ENCODE data around the gene UVSSA.

The UVSSA gene

DNA sequence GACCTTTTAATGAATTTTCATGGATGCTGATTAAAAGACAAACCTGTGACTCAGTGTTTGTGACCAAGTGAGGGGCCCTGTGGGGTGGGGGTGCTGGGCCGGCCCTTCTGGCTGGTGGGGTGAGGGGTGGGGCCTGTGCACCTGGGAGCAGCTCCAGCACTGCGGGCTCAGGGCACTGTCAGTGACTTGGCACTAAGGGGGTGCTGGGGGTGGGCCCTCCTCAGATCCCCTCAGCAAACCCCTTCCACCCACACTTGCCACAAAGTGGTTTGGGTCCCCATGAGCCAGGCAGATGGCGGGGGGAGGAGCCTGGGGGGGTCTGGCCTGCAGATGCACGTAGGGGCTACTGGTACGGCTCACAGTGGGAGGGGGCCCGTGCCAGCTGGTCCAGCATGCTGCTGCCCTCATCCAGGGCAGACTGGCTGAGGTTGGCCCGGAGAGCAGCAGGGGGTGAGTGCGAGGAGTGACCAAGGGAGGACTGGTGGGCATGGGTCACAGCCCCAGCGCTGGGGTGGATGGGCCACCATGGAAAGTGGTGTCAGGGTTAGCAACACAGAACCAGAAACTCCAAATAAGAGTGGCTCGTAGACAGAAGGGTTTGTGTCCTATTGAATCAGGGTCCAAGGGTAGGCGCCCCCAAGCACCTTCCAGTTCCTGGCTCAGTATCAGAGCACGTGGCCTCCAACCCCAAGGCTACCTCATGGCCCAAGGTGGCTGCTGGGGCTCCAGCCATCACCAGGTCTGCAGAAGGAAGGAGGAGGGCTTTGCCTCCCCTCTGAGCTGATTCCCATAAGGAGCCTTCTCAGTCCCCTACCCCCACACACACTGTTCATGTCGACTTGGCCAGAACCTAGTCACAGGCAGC, 49.2 kb downstream of the UVSSA start:
- DNase-seq (ENCODE audit: low read depth), result no peak

DNA sequence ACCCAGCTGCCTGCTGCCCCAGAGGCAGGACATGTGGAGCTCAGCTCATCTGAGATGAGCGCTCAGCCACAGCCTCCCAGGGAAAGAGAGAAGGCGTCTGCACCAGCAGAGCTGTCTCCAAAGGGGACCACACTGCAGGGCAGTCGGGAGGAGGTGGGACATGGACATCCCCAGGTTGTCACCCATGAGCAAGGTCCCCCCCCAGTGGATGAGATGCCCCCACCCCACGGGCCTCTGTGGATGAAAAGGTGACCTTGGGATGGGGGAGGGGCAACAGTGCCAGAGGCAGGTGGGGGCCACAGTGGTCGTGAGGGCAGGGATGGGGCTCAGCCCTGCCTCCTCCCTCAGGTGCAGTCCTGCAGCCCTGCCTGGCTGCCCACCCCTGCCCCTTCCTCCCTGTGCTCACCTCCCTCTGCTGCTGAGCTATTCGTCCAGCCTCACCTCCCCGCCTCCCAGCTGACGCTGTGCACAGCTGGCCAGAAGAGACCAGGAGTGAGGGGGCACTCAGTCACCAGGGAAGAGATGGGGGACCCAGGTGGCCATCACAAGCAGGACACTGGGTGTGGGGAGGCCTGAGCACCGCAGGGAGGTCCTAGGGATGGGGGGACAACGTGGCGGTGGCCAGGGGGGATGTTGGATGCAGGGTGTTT, 49.9 kb downstream of the UVSSA start:
- no peak for DNase-seq (ENCODE audit: low read depth)

DNA sequence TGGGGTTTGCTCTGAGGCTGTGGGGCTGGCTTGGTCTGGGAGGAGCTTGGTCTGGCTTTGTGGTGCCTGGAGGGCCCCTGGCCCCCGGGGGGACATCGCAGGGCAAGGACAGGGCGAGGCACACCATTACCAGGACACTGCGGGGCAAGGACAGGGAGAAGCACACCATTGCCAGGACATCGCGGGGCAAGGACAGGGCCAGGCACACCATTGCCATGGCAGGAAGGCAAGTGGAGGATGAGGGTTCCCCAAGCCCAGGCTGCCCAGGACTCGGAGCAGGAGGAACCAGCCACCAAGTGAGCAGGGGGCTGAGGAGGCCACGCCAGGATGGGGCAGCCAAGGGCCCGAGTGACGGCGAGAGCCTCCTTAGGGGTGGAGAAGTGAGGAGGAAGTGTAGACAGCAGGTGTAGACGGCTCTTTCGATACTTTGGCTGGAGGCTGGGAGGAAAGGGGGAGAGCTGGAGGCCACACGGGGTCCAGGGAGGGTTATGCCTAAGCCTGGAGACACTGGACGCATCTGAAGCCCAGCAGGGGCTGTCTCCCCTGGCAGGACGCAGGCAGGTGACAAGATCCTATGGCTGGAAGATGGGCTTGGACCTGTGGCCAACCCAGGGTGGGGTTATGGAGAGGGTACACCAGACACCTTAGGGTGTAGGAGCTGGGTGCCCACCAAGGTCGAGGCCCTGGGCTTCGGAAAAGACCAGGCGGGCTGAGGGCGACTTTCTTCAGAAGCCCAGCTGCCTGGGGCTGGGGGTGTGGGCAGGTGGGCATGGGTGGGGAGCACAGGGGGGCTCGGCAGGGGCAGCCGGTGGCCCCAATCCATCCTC, 51.9 kb downstream of the UVSSA start:
- DNase-seq (ENCODE audit: low read depth), result no peak

DNA sequence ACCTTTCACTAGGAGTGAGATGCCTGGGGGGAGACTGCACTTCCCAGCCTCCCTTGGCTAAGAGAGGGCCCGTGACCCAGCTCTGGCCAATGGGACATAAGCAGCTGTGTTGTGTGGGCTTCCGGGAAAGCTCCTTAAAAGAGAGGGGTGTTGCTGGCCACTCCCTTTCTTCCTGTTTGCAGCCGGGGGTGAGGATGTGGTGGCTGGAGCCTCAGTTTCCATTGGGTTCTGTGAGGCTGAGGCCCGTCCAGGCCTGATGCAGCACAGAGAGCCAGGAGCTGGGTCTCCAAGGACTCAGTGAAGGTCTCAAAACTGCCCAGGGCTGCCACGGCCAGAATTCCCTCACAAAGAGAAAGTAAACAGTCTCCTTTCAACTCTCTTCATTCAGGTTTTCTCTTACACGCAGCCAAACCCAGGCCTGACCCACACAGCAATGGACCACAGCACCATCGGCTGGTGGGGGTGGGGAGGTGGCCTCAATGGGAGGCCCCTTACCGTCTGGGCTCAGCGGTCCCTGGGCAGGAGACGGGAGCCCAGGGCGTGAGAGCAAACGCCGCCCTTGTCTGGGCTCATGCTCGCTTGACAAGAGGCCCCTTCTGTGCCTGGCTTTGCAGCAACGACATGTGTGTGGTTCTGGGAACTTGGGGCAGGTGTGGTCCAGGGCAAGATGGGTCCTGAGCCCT, 52.6 kb downstream of the UVSSA start:
- DNase-seq (ENCODE audit: low read depth), result no peak

DNA sequence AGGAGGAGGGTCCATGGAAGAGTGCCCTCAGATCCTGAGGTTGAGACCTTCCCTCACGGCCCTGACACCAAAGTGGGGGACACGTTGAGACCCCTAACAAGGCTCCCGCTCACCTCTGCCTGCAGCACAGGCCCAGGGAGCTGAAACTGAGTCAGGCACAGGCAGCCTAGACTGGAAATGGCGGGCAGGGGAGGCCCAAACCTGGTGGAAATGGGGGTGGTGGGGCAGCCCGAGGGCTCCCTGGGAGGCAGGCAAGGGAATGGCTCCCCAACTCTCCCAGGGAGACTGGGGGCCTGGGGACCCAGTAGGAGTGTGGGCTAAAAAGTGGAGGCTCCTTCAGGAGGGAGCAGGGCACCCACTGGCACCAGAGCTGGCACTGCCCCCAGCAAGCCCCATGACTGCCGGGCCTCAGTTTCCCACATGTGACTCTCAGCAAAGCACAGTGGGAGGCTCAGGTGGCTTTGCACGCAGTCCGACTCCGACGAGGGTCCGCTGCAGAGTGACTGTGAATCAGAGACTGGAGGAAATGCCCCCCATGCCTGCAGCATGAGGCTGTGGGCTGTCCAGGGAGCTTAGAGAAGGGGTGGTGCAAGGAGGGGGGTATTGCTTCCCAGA, 53.3 kb downstream of the UVSSA start:
- no peak for DNase-seq (ENCODE audit: low read depth)

DNA sequence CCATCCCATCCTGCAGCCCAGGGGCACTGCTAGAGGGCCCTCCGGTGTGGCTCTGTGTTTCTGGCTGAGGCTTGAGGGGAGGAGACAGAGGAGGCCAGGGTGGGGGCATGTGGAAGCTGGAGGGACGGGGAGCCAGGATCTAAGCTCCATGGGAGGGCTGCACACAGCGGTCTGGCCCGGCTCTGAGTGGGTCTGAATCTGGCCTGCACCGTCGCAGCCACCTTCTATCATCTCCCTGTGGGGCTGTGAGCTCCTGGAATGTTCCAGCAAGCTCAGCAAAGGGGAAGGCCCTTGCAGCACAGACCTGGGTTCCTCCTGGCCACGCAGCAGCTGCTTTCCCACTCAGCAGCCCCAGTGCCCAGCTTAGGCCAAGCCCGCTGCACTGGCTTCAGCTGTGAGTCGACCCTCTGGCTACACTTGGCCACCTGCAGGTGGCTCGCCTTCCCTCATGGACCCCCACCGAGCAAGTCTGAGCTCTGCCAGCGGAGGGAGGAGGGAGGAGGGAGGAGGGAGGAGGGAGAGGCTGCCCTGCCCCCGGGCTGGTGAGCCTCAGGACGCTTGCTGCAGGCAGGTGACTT, 53.9 kb downstream of the UVSSA start:
- DNase-seq (ENCODE audit: low read depth), result no peak

DNA sequence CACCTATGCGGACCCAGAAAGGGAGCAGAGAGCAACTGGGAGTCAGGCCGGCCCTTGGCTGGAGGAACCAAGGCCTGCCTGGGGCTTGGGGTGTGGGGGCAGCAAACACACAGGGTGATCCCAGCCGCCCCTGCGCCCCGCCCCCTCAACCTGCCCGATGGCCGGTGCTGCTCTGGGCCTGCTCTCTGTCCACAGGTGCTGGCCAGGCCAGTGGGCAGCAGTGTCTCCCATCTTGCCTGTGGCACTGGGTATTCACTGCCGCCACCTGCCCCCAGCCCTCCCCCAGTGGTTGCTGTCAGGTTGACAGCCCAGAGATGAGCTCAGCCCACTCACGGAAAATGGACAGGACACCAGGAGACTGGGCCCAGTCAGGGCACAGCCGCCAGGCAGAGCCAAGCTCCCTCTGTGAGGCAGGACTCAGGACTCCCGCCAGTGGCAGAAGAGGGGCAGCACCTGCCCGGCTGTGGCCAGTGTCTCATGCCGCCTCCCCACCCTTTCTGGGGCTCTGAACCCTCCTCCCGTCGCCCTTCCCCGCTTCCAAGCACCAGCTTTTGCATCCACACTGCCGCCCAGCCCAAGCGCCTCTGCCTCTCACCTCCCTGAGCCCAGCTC, 54.5 kb downstream of the UVSSA start:
- no peak for DNase-seq (ENCODE audit: low read depth)

DNA sequence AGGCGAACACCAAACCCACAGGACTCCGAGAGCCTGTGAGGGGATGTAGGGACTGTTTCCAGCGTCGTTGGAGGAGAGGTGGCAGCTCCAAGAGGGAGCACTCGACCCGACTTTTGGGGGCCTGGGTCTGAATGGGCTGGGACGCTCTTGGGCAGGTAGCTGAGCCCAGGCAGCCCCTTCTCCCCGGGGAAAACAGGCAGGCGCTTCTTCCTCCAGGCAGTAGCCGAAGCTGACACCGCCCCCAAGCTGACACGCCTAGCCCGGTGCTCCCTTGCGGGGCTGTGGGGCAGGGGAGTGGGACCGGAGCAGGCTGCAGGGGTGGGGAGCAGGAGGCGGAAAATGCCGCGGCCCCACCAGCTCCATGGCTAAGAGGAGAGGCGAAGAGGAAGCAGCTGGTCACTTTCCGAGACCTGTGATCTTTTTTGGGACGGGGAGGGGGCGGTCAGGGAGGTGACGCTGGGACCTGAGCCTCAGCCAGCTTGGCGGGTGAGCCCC, 55.1 kb downstream of the UVSSA start:
- no peak for DNase-seq (ENCODE audit: low read depth)

DNA sequence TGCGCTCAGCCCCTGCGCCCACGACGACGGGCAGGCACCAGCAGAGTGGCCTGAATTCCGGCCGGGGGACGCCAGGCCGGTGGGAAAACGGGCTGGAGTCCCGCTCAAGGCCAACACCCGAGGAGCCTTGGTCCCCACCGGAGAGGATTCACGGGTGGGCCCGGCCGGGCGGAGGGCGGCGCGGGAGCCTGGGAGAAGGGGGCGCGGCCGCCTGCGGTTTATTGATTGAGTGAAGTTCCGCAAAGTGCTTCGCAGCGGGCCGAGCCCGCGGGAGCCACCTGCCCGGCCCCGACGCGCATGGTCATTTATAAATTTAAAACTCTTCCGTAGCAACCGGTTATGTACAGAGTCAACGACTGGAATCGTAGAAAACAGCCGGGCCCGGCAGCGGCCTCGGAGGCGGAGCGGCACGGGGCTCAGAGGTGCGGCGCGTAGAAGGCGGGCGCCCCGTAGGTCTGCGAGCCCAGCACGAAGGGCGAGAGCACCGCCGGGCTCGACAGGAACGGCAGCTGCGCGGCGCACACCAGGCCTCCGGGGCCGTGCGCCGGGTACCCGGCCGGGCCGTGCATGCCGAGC, 55.6 kb downstream of the UVSSA start:
- DNase-seq (ENCODE audit: low read depth), result no peak

DNA sequence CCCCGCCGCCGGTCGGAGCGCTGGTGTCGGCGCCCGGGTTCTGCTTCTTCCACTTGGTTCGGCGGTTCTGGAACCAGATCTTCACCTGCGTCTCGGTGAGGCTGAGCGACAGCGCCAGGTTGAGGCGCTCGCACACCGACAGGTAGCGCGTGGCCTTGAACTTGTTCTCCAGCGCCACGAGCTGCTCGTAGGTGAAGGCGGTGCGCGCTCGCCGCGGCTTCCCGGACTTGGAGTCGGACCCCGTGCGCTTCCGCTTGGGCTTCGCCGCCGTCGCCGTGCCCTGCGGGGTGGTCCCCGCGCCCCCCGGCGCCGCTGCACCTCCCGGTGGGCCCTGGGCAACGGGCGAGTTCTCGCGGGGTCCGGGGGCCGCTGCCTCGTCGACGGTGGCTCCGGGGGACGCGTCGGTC, 56.2 kb downstream of the UVSSA start:
- DNase-seq (ENCODE audit: low read depth), result no peak

DNA sequence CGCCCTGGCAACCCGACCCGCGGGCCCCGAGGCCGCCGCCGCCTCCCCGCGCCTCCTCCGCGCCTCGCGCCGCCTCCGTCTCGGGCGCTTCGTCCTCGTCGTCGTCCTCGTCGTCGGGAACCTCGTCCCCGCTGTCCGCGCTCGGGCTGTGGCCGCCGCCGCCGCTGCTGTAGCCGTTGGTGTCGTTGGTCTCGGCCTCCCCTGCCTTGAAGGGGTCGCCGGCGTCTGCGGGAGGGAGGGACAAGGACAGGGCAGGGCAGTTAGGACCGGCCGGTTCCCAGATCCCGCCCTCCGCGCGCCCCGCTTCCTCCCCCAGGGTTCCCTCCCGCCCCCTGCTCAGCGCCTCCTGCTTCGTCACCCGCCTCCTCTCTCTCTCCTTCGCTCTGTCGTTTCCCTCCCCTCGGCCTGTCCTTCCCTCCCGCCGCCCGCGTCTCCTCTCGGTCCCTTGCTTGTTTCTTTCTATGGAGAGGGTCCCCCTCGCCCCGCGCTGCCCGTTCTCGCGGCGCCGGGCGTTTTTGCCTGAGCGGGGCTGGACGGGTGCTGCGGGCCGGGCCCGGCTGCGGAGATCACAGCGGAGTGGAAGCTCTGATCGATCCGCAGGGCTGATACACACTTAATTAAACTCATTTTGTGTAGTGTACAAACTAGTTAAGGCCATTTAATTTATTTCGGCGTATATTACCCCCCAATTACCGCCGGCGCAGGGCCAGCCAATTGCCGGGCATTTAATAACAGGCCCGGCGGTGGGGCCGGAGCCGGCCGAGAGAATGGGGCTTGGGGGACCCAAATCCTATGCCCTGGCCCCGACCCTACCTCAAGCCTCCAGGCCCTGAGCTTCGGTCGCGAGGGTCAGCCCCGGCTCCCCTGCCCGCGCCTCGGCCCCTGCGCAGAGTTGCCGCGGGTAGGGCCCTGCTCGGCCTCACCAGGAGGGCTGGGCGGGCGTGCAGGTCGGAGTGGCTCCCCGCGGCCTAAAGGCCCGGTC, 56.9 kb downstream of the UVSSA start:
- no peak for DNase-seq (ENCODE audit: low read depth)

DNA sequence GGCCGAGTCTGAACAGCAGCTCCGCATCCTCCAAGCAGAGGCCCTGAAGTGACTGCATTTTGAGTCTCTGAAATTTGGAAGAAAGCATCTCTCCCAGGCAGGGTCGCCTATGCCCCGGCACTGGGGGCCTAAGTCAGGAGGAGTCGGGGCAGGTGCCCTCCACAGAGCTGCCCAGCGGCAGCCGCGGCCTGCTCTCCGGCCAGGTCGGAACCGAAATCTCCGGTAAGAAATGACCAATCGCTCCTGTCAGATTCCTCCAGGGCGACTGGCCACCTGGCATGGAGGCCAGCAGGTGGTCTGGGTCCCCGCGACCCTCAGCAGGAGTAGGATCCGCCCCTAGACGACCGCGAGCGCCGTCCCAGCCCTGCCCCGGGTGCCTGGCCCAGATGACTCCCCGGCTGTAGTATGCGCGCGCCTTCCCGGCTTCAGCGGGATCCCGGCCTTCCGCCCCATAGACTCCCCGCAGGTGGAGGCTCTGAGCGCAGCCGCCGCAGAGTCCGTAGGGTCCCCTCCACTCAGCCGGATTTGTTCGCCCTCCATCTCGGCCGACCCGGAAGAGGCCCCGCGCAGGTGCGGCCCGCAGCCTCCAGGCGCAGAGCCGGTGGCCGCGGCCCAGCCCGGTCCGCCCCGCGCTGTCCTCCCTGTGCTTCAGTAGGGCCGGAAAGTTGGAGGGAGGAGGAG, 57.7 kb downstream of the UVSSA start:
- no peak for DNase-seq (ENCODE audit: low read depth)

DNA sequence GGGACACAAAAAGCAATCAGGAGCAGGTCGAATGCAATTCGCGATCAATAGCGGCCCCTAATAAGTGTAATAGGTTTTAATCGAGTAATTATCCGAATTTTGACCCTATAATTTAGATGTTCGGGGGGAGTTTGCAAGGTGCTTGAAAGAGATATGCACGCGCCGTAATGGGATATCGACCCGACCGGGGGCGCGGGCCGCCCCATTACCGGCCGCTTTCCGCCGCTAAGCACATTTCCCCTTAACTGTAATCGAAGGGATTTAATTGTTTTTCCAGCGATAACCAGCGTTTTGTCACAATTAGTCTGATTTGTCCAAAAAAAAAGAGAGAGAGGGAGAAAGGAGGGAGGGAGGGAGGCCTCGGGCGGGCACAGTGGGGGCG, 58.2 kb downstream of the UVSSA start:
- DNase-seq (ENCODE audit: low read depth), result no peak

DNA sequence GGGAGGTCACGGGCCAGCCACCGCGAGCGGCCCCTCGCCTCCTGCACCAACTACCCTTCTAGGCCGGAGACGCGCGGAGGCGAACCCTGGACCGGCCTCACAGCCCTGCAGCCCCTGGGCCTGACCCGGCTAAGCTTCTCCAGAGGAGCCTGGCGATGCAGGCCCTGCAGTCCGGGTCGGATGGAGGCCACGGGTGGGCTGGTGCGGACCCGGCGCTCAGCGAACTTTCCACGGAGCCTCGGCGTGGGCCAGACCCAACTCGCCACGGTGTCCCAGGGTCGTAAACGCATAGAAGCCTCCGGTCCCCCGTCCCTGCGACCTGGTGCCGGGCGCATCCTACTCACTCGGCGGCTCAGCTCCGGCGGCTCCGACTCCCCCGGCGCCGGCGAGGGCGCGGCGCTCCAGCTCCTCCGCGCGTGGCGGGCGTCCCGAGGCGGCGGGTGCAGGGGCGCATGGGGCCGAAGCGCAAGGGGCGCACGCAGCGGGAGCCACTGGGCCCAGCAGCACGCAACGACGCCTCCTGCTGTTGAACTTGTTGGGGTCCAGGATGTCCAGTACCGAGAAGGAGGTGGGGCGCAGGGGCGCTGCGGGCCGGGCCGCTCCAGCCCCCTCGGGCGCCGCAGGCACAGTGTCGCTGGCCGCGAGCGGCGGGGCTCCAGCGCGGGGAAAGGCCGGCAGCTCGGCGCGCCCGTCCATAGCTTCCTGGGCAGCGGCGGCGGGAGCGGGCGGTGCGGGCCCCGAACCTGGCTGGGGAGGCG, 58.8 kb downstream of the UVSSA start:
- no peak for DNase-seq (ENCODE audit: low read depth)

DNA sequence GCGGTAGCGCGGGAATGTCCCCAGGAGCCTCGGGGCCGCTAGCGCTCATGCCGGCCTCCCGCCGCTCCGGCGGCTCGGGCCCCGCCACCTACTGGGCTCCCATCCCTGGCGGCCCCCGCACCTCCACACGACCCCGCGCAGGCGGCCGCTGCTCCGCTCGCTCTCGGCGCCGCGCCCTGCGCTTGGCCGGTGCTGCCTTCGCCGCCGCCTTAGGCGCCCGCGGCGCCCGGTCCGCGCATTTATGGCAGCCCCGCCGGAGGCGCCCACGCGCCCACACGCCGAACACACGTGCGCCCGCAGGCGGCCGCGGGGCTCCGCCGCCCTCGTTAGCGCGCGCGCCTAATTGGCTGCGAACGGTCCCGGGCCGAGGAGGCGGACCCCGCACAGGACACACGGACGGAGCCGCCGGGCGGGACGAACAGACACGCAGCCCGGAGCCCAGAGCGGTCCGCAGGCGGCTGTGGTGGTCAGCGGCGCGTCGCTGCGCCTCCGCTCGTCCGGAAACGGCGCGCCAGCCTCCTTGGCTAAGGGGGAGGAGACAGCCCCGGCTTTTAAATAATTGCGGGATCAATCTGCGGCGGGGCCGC, 59.5 kb downstream of the UVSSA start, which contains the start of gene NKX1-1:
Gene NKX1-1 (minus strand): TSS at position 49 of the 587 bp plus-strand sequence. CDS start 0 bp downstream, at position 49.
- DNase-seq (ENCODE audit: low read depth), result no peak

DNA sequence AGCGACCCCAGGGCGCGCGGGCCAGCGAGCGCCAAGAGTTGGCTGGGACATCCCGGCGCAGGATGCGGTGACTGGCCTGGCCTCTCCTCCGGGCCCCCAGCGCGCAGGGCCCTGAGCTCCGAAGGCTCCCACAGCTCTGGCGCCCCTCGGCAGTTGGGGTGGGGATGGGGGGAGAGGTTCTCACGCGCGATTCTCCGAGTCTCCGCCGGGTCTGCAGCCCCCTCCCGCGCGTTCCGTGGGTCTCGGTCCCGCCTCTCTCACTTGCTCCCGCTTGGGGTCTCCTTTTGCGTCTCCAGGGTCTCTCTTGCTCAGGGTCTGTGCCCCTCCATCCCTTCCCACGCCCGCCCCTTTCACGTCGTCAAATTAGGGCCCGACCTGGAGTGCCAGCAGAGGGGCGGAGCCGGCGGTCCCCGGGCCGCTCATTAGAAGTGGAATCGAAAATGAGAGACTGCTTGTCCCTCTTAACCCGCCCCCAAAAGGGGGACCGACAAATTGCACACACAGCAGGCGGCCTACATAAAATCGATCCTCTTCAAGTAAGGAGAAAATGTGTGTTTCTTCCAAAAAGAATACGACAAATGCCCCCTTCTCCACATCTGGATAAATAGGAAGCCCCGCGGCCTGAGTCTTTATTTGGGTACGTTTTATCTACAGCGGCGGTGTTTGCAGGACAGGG, 60.1 kb downstream of the UVSSA start:
- no peak for DNase-seq (ENCODE audit: low read depth)
